Panc1 (cell line): ENCODE data around the gene LGR4.

ENCODE experiments used
- CTCF ChIP-seq: fragments of 450-650 bp; IDR thresholded peaks from 2 replicates; pipeline ENCODE4 v1.5.1; 2017; ENCODE audit warnings: mild to moderate bottlenecking
- POLR2AphosphoS5 ChIP-seq: IDR thresholded peaks from 2 replicates; pipeline ENCODE4 v1.6.1; 2012; ENCODE audit warnings: mild to moderate bottlenecking, low read depth, low read length, moderate library complexity
- REST ChIP-seq, 2 experiments: IDR thresholded peaks; 2 replicates each; pipeline ENCODE4 v1.6.1; 2011 to 2012; ENCODE audit warnings: low read depth in 2 of 2, control low read depth in 1 of 2, low read length in 1 of 2, mild to moderate bottlenecking in 1 of 2, moderate library complexity in 1 of 2; ENCODE audit not compliant: insufficient read depth in 1 of 2
- SIN3A ChIP-seq: IDR thresholded peaks from 2 replicates; pipeline ENCODE4 v1.6.1; 2012; ENCODE audit warnings: low read depth, mild to moderate bottlenecking, low read length, moderate library complexity, borderline replicate concordance; ENCODE audit not compliant: insufficient read depth

- TF ChIP-seq CTCF (no peak), REST (IDR thresholded peaks at IDR 0.05; ENCODE audit: insufficient read depth in 1 of 2, low read depth in 2 of 2, low read length in 1 of 2) (no peak), POLR2AphosphoS5 (no peak), SIN3A (no peak)
Observed at GRCh38 chr11:27425814-27426213, 46.8 kb downstream of the LGR4 start.
